ENCODE data around the gene IRF7.

IRF7 gene

DNA sequence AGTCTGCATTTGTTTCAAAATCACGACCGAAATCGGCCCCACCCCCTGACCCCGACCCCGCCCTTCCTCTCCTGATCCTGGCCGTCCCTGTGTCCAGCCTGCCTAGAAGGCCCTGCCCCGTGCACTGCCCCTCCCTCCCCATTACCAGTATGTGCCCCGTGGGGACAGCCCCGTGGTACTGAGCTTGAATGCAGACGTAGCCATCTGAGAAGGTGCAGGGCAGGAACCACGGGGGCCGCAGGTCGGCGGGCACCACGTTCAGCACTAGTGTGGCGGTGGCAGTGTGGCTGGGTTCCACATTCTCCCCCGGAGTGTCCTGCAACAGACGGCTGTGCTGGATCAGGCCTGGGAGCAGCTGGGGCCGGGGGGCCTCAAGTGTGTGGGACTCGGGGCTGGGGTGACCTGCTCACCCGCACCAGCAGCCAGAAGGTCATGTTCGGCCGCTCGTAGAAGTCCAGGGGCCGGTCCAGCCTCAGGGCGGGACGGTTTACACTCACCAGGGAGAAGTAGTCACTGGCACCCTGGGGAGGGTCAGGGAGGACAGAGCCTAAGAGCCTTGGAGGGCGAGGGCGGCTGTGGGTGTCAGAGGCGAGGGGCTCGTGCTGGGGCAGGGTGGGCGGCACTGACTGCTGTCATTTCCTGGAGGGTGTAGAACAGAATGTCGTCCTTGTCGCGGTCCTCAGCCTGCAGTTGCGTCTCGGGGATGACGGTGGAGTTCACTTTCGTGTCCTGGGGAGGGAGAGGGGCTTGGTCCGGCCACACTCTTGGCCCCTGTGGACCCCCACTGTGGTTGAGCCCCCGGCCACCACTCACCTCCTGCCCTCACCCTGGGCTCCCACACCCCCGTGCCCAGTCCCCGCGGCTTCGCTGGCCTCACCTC, 5.4 kb upstream of the IRF7 start:
- no peak for DNase-seq (ENCODE audit: low spot score)

- no peak for DNase-seq (ENCODE audit: low spot score)
Measured at GRCh38 chr11:620201-620600, 4.5 kb upstream of the IRF7 start.

GRCh38 chr11:619628-620050, 3.9 kb upstream of the IRF7 start:
- no peak for DNase-seq (ENCODE audit: low spot score)

DNA sequence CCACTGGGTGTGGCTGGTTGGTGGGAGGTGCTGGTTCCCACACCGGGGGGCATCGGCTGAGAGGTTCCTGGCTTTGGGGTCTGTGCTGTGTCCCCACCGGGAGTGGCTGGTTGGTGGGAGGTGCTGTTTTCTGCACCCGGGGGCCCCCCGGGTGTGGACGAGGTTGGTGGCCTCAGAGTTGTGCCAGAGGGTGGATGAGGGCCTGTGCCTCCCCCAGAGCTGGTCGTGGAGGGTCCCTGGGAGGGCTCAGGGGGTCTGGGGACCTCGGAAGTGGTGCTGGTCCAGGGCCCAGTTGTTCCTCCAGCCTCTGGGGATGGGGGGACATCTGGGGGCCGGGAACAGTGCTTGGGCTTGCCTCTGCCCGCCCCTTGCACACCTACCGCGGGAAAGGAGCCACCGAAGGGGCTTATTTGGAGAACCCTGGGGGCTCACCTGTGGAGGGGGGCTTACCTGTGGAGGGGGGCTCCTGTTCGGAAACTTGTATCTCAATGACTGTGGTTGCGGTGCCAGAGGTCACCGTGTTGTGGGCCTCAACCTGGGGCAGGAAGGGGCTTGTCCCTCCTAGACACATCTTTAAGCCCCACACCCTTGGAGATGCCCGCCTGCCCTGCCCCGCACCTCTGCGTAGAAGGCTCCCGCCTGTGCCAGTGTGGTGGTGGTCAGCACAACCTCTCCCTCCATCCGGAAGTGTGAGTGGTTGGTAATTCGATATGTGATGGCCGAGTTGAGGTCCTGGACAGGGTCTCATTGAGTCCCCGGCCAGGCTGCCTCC, 3.3 kb upstream of the IRF7 start:
- no peak for DNase-seq (ENCODE audit: low spot score)

- DNase-seq (ENCODE audit: low spot score): no peak
Measured at GRCh38 chr11:617912-618682, 2.3 kb upstream of the IRF7 start.

- DNase-seq (ENCODE audit: low spot score): no peak
Measured at GRCh38 chr11:617199-617911, 1.6 kb upstream of the IRF7 start.

- no peak for DNase-seq (ENCODE audit: low spot score)
Measured at GRCh38 chr11:616320-617198, 809 bp upstream of the IRF7 start.

DNA sequence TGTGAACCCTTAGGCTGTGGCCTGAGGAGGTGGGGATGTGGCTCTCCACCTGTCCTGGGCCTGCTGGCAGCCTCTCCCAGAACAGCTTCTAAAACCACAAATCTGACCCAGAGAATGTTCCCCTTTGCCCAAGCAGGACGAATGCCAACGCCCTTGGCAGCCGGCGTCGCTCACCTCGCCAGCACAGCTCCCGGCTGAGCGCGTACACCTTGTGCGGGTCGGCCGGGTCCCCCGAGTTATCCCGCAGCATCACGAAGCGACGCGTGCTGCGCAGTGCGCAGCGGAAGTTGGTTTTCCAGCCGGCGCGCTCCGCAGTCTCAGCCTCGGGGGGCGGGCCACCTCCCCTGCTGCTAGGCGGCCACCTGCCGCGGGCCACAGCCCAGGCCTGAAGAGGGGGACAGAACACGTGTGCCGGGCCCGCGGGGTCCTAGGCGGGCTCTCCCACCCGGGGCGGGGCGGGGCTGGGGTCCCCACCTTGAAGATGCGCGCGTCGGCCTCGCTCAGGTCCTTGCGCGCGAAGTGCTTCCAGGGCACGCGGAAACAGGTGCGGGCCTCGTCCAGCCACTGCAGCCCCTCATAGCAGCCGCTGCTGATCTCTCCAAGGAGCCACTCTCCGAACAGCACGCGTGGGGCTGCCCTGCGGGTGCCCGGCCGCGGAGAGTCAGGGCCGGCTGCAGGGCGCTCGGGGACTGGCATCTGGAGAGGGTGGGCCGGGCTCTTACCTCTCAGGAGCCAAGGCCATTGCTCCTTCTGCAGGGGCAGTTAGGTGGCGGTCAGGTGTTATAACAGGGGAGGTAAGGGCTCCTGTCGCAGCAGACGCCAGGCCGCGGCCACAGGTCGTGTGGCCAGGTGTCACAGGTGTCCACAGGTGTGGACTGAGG, 887 bp downstream of the IRF7 start:
- no peak for DNase-seq (ENCODE audit: low spot score)

DNA sequence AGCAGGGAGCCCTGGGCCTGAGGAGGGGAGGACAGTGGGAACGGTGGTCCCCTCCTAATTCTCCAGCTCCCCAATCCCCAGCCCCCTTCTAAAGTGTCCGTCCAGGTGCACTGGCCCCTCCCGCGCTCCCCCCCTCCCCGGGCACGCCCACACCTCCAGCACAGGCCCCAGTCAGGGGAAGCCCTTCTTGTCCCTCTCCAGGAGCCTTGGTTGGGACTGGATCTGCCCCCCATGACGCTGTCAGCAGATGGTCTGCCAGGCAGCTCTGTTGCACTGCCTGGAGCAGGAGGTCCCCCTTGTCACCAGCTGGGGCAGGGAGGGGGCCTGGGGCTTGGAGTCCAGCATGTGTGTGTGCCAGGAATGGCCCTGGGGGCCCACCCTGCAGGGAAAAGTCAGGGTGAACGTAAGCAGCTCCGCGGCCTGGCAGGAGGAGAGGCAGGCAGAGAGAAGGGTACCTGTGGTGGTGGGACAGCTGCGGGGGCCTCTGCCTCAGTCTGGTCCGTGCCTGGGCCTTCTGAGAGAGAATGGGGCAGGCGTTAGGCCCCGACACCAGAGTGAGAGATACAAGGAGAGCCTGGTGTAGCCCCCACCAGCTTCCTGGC, 1.6 kb downstream of the IRF7 start:
- no peak for DNase-seq (ENCODE audit: low spot score)

GRCh38 chr11:613369-613968, 2.3 kb downstream of the IRF7 start:
- DNase-seq (ENCODE audit: low spot score): peak; percentile 66

- DNase-seq (ENCODE audit: low spot score): no peak
Measured at GRCh38 chr11:612961-613300, 2.8 kb downstream of the IRF7 start.

GRCh38 chr11:612201-612960, 3.4 kb downstream of the IRF7 start:
- no peak for DNase-seq (ENCODE audit: low spot score)

DNA sequence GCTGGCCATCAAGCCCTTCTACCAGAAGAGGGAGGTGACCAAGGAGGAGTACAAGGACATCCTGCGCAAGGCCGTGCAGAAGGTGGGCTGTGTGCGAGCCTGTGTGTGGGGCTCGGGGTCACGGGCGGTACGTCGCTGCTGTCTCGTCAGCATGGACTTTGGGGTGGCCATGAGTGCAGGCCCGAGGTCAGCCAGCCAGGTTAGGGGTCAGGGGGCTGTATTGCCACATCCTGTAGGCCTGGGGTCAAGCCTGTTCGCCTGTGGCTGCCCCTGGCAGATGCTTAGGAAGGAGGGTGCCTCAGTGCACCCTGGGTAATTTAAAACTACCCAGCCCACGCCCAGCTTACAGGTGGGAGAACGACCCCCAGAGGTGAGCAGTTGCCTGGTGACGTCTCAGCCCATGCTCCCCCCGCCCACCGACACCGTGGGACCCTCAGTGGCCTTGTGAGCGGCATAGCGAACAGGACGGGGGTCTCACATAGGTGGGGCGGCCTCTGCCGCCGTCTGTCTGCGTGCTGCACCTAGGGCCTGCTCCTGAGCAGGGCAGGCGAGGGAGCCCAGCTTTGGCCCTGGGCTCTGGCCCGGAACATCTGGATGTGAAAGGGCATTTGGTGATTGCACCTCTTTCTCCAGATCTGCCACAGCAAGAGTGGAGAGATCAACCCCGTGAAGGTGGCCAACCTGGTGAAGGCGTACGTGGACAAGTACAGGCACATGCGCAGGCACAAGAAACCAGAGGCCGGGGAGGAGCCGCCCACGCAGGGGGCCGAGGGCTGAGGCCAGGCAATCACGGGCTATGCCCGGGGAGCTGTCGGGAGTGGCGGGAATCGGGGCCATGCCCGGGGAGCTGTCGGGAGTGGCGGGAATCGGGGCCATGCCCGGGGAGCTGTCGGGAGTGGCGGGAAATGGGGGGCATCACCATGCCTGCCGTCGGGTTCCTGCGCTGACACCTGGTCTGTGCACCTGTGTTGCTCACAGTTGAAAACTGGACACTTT, 4.5 kb downstream of the IRF7 start:
- no peak for DNase-seq (ENCODE audit: low spot score)

GRCh38 chr11:610146-610801, 5.5 kb downstream of the IRF7 start:
- no peak for DNase-seq (ENCODE audit: low spot score)

DNA sequence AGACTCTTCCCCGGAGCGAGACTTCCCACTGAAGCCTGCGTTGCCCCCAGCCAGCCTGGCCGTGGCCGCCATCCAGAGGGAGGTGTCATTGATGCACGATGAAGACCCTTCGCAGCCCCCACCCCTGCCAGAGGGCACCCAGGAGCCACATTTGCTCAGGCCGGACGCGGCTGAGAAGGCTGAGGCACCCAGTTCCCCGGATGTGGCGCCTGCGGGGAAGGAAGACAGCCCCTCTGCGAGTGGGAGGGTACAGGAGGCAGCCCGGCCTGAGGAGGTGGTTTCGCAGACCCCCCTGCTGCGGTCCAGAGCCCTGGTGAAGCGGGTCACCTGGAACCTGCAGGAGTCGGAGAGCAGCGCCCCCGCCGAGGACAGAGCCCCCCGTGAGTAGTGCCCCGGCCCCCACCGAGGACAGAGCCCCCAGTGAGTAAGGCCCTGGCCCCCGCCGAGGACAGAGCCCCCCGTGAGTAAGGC, 6.4 kb downstream of the IRF7 start:
- DNase-seq (ENCODE audit: low spot score): no peak

DNA sequence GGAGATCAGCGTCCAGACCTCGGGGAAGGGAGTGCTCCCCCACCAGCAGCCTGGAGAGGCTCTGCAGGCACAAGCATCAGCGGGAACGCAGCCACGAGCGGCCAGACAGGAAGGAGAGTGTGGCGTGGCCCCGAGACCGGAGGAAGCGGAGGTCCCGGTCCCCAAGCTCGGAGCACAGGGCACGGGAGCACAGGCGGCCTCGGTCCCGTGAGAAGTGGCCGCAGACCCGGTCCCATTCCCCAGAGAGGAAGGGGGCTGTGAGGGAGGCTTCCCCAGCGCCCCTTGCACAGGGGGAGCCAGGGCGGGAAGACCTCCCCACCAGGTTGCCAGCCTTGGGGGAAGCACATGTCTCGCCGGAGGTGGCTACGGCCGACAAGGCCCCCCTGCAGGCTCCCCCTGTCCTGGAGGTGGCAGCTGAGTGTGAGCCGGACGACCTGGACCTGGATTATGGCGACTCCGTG, 6.9 kb downstream of the IRF7 start:
- DNase-seq (ENCODE audit: low spot score): no peak

All from hepatic stellate cell (primary cell).